GM19452 (cell line): Measurements from ENCODE around the gene POMT2.

Experiments used
- ATAC-seq: cut with Tn5 transposase; IDR thresholded peaks from one replicate; pipeline ENCODE4 v1.9.1; 2021; ENCODE audit not compliant: unreplicated experiment

POMT2 gene

DNA sequence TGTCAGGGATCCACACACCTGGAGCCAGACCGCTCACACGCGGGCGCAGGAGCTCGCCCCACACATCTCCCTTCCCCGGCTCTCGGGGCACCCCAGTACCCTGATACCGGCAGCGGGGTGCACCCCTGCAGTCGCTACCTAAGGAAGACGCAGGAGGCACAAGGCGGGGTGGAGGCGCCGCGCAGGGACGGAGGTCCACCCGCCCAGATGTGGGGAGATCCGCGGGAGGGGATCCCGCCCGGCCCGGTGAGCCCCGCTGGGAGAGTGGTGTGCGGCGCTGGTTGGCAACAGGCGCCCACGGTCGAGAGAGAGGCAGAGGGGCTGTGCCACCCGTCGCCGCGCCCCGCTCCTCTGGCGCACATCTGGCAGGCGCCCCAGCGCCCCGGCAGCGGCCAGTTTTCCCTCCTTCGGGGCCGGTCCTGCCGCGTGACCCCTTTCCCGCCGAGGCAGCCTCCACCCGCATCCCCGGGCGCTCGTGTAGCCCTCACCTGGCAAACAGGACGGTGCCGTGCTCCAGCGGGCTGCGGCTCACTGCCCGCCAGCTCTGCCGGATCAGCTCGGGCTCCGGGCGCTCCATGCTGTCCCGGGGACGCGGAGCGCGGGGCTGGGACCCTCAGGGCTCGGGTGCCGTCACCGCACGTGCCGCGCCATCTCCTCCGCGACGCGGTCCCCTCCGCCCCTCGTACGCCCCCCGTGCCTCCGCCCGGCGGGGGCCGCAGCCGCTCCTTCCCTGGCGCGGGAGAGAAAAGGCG lies 50.1 kb downstream of the POMT2 start:
- no peak for ATAC-seq

DNA sequence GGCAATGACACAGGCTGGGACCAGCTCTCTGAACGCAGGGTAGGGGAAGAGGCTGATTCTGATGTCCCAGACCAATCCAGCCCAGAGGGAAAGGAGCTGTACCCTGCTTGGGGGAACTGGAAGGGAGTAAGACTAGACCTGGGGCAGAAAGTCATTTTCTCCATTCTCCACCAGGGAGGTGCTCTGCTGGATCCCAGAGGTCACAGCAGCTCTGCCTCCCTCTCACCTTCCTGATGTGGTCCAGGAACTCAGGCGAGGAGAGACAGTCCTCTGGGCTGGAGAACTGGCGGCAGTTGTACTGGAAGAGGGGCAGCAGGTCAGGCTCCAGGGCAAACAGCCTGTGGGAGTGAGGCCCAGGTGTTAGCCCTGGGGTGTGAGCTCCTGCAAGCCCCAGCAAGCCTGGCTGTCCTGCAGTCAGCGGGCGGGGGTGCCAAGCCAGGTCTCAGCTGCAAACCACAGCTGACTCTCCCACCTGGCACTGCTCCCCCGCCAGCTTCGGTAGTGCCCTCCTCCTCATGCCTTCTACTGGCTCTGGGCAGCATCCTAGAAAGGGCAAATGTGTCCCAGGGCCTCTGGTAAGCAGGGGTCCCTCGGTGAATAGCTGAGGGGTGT lies 51.6 kb downstream of the POMT2 start:
- ATAC-seq: no peak

DNA sequence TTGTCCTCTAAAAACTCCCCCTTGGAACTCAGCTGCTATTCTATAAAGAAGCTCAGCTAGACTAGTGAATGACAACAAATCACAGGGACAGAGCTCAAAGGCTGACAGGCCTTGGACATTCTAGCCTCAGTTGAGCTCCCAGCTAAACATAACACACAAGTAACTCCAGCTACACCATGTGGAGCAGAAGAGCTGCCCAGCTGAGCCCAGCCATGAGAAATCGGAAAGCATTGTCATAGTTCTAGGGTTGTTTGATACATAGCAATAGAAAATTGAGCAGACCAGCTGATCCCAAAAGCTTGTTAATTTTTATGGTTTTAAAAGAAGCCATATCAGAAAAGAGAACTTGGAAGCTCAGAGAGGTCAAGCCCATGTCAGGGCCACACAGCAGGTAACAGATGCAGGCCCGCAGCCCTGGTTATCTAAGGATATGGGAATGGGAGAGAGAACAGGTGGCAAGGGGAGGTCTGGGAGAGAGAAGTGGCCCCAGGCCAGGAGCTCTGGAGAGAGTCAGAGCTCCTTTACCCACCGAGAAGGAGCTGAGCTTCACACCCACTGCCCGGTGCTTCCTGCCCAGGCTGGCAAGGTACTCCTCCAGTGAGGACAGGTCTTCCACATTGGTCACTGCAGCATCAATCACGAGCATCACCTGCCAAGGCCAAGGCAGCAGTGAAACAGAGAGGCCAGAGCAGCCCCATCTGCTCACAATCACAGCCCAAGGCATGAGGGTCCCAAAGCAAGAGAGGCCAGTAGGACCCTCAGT lies 52.6 kb downstream of the POMT2 start:
- no peak for ATAC-seq

DNA sequence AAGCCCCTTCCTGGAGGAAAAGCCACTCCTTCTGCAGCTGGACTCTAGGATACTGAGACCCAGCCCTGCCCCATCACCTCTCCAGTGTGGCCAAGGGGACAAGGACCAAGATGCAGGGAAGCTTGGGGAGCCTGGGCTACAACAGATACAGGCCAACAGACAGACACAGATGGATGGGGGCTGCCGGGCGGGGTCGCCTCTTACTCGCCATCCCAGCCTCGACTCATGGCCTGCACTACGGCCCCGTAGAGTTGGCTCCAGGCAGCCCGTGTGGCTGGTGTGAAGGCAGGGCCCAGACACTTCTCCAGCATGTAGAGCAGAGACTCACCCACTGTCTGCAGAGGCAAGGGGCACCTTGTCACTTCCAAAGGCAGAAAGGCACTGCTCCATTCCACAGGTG lies 54.3 kb downstream of the POMT2 start:
- no peak for ATAC-seq

DNA sequence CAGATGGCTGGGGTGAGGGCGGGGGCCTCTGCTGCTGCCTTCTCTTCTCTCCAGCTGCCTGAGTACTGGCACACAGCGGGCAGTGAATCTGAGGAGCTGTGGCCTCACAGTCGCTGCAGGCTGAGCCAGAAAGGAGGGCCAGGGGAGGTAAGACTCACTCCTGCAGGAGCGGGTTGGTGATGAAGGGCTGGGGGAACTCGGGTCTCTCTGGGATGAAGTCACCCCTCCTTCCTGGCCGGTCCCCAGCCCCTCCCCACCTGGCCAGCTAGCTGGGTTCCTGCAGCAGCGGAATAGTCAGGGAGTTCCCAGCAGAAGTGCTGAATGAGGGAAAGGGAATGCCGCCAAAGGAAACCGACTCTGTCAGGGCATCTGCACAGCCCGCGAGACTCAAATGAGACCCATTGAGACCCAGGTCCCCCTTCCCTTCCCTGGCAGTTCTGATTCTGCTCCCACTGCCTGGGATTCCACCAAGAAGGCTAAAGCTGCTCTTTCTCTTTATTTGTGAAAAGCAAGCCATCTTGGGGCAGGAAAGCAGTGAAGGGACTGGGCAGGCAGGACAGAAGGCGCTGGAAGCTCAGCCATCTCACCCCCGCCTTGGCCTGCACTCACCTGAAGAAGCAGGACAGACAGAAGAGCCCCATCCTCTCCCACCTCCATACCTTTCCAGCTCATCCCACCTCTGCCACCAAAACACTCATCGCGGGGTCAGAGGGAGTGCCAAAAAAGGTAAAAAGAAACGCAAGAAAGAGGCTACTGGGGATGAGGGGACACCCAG lies 54.9 kb downstream of the POMT2 start:
- ATAC-seq: no peak

DNA sequence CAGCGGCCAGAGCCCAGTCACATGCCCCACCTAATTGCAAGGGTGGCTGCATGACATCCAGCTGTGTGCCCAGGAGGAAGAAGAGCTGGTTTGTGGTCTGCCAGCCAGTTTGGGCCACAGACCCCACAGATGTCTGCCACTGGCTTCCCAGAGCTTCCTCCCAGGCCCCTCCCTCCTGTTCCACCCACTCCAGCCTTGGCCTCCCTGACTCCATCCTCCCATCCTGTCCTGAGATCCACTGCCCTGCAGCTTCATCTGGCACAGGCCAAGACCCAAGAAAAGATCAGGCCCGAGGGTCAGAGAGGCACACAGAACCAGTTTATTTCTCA lies 55.5 kb downstream of the POMT2 start:
- ATAC-seq: no peak

DNA sequence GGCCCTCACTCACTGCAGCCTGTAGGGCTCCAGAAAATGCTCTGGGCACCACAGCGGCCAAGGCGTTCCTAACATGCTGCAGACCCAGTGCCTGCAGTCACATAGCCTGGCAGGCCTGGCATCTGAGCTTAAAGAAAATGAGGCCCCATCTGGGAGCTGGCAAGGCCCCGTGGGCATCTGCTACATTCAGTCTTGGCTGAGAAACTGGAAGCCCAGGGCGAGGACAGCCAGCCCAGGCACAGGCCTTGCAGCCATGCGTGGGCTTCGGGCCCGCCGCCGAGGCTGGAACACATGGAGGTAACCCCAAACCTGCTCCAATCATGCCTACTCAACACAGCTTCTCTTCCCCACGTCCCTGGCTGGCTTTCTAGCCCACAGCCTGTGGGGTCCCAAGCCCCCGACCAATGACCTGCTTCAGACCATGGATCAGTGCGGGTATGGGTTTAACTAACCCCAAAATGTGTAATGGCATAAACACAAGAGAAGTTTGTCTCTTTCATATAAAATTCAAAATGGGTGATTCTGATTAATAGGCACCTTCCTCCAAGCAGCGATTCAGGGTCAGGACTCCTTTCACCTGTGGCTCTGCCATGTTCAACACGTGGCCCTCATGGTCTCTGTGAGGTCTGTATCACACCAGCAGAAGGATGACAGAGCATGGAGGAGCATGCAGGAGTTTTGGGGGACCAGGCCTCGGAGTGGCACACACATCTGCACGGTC lies 56.1 kb downstream of the POMT2 start:
- no peak for ATAC-seq

DNA sequence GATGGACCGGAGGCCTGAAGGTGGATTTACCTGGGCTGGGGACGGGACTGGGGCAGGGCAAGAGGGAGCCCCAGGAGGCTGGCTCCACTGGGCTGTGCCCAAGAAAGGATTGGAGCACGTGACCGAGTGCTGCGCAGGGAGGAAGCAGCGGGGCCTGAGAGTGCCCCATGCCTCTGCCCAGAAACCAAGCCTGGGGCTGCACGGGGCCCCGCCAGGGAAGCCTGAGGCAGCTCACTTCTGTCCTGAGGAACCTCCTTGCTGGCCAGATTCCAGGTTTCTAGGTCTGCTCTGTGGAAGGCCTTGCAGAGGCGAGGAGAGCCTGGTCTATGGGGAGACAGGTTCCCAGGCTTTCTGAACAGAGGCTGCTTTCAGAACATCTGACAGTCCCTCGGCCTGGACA lies 60.1 kb downstream of the POMT2 start:
- no peak for ATAC-seq

DNA sequence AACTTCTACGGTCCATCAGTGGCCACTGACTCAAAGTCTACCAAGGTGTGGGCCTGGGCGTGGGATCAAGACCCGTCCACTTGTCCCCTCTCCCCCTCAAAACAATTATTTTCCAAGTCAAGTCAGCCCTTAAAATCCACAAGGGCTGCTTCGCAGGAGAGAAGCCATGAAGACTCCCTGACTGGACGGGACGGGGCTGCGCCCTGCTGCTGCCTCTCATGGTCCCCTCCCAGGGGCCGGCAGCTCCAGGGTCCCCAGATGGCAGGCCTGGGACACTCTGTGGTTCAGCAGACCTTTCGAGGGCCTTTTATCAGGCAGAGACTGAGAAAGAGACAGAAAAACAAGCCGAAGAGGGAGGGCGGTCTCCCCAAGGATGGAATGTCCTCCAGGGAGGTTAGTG lies 60.5 kb downstream of the POMT2 start:
- ATAC-seq: no peak

DNA sequence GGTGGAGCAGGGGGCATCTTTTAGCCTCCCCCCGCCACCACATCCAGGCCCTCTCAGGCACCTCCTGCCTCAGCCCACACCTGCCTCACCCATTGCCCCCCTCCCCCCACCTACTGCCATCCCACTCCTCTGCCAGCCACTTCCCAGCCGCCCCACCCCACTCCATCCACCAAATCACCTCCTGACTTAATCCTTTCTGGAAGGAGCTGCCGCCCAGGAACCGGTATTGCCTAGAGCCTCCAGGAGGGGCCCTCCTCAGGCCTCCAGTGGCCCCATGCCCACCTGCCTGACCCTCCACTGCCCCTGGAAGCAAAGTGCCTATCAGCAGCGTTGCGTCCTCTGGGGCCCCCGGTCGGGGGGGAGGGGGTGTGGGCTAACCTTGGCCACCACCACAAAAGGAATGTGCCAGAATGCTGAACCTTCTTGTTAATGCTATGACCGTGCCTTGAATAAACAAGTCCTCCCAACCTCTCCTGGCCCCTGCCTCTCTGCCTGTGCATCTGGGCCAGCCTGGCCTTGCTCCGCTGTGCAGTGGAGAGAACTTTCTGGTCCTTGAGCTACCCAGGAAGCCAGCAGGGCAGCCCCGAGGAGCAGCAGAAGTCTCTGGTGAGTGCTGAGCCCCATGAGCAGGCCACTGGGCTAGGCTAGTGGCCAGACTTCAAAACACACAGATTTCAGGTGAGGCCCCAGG lies 61.5 kb downstream of the POMT2 start:
- ATAC-seq: no peak

DNA sequence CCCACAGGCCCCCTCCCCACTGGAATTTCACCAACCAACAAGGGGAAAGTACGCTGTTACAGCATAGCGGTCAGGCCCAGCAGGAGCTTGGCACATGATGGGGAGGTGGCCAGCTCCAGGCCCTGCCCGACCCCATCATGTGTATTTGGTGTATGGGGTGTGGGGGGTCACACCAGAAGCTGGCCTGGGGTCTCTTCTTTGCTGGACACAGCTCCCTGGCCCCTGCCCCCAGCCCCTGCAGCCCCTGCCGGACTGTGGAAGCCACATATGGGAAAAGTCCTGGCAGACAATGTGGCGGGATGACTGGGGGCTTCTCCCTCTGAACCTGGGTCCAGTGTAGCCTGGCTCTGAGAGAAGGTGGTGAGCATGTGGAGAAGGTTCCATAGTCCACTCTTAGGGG lies 62.1 kb downstream of the POMT2 start:
- ATAC-seq: no peak

DNA sequence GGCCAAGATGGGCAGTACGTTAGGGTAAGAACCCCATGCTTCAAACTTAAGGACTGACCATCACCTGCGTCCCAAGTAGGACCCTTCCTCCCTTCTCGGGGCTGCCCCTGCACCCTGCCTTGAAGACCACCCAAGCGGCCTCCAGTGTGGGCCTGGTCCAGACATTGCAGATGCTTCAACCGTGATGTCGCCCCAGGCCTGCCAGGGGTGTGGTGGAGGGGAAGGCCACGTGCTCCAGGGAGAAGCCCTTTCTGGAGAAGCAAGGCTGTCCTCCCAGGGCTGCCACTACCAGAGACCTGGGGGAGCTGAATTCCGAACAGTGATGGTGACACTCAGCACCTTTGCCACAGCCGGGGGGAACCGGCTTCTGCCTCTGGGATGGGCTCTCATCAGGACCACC lies 63.0 kb downstream of the POMT2 start:
- ATAC-seq: no peak

DNA sequence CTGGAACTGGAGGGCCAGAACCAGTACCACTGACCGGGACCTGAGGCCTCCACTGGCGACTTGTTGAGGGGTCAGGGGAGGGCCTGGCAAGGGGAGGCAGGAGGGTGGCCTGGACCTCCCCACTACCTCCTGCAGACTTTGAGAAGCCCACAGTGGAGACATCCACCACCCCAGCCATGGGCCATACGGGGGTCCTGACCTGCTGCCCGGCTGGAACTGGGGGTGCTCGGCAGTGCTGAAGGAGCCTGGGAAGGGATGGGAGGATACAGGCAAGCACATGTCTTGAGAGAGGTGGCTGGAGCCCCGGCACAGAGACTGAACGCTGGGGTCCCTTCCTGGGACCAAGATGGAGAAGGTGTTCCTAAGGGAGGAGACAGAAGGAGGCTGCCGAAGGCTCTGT lies 64.0 kb downstream of the POMT2 start:
- ATAC-seq: no peak

DNA sequence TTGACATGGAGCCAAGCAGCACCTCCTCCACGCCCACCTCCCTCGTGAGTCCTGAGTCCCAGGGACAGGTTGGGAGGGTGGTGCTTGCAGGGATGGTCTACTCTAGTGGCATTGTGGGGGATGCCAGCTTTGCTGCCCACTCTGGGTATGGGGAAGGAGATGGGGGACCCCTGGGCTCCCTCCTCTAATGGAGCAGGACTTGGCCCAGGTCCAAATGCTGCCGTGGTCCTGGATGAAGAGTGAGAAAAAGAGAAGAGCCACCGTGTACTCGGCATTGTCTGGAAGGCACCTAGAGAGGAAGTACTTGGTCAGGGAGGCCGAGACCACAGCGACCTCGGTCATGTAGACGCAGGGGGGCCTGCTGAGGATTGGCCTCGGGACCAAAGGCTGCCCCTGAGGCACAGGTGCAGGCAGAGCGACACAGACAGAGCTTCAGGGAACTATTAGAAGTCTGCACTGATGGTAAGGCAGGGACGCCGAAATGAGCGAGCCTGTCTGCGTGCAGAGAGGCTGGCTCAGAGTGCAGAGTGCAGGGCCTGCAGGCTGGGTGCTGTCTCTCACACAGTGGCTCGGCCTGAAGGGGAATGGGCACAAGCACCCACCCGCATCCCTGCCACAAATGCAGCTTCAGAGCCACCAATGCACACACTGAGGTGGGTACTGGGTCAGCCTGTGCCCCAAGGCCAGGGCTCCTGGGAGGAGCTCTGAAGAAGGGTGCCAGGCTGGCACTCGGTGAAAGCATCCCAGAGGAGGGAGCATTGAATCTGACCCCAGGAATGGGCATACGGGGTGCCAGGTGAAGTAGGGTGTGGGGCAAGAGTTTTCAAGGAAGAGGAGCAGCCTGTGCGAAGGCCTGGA lies 67.1 kb downstream of the POMT2 start:
- no peak for ATAC-seq

DNA sequence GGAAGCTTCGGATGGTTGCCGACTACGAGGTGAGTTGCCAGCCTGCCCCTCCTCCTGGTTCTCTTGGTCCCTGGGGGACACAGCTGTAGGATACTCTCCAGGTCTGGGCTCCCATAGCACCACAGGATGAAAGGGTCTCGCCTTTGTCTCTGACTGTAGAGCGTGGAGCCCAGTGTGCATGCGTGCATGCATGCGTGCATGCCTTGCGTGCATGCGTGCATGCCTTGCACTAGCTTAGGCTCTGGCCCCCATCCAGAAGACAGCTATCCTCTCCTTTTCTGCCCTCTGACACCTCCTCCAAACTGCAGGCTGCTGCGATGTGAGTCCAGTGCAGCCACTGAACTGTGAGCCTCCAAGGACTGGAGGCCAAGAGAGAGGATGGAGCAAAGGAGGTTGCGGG lies 68.8 kb downstream of the POMT2 start:
- ATAC-seq: no peak

DNA sequence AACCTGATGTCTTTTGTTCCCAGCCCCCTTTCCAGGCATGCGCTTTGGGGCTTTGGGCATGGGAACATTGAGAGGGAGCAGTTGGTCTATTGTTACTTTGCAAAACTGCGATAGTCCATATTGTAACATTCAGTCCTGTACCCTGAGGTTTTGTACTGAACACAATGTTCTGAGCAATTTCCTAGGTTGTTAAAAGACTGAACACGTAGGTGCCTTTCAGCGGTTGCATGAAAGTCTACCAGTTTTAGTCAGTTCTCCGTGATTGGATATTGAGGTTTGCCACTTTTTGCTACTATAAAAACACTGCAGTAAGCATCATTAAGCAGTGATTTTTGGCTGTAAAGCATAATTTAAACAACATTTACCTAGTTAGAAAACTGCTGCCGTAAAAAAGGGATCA lies 69.8 kb downstream of the POMT2 start:
- no peak for ATAC-seq

DNA sequence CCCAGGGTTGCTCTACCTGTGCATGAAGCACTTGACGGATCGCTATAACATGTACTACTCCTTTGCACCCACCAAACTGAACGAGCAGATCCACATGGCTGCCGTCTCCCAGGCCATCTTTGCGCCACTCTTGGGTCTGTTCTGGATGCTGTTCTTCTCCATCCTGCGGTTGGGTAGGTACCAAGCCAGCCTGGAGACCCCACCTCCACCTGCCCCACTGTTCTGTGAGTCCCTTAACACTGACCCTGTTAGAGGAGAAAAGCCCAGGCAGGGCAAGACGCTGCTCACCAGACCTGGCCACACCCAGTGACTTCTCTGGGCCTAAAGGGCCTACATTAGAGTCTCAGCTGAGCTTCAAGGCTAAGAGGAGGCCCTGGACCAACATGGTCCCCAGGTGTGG lies 71.4 kb downstream of the POMT2 start:
- no peak for ATAC-seq

DNA sequence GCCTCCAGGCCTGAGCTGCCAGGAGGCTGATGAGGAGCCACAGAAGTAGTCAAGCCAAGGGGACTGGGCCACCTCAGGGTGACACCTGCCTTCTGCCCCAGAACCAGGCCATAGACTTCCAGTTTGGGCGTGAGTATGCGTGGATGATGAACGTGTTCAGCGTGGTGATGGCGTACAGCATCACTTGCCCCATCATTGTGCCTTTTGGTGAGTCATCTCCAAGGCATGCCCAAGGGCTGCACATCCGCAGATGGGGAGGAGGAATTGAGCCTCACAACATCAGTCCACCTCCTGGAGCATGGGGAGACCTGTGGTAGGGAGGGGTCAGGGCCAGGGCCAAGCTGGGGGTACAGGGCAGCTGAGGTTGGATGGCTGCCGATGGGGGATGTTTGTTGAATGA lies 72.0 kb downstream of the POMT2 start:
- ATAC-seq: no peak

DNA sequence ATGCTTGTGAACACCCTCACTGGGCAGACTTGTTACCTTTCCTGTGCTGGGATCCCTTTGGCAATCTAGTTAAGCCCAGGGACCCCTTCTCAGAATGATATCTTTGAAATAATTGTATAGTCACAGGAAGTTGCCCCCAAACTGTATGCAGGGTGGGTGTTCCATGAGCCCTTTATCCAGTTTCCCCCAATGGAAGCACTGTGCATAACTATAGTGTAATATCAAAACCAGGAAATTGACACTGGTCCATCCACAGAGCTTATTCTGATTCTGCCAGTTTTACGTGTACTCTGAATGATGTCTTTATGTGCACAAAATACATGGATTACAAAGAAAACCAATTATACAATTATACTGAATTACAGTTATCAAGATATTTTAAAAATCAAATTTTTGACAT lies 73.9 kb downstream of the POMT2 start:
- no peak for ATAC-seq

DNA sequence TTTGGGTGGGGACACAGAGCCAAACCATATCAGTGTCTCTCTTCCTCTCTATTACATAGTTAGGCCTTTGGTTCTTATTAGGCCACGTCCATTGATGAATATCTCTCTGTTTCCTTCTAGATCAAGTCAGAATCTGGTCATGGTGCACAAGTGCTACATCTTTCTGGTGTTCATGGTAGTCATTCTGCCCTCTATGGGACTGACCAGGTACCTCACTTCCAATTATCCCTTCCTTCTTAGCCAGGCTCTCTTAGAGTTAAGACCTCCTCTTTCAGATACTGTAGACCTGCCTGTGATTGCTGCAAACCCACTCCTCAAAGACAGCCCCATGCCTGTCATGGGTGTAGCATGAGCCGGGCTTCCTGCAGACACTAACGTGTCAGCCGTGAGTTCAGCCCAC lies 74.9 kb downstream of the POMT2 start:
- ATAC-seq: no peak
